ENCODE data around the gene GPS1.
A peak's percentile ranks its signal among the peaks of the same experiment; 100 is the strongest.

GPS1 gene

DNA sequence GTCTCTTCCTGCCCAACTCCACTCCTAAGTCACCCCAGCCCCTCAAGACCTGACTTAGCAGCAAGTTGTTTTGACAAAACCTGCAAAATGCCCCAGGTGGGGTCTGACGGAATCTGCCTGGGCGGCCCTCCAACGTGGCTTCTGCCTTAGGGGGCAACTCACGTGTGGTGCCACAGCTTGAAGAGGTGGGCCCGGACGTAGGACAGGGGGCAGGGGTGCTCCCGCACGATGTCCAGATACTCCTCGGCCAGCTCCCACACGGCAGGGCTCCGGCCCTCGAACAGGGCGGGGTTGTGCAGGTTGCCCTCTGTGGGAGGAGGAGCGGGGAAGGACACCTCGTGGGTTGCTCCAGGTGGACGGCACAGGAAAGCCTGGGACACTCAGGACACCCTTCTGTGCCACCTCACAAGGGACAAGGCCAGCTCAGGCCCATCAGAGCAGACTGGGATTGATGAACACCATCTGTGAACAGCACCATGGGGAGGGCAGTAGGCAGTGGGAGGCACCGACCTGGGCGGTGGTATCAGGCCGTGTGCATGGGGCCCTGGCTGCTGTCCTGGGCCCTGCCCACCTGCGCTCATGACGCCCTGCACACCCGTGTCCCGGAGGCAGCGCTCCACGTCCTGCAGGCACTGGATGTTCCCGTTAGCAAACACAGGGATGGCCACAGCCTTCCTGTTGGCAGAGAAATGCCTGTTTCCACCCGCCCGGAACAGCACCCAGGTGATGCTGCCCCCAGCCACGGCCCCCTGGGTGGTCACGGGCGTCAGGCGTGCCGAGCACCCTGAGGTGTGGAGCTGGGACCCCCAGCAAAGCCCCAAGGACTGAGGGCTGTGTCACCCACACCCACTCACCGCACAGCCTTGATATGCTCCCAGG is 9.6 kb downstream of the GPS1 start:
- DNase-seq = no peak

DNA sequence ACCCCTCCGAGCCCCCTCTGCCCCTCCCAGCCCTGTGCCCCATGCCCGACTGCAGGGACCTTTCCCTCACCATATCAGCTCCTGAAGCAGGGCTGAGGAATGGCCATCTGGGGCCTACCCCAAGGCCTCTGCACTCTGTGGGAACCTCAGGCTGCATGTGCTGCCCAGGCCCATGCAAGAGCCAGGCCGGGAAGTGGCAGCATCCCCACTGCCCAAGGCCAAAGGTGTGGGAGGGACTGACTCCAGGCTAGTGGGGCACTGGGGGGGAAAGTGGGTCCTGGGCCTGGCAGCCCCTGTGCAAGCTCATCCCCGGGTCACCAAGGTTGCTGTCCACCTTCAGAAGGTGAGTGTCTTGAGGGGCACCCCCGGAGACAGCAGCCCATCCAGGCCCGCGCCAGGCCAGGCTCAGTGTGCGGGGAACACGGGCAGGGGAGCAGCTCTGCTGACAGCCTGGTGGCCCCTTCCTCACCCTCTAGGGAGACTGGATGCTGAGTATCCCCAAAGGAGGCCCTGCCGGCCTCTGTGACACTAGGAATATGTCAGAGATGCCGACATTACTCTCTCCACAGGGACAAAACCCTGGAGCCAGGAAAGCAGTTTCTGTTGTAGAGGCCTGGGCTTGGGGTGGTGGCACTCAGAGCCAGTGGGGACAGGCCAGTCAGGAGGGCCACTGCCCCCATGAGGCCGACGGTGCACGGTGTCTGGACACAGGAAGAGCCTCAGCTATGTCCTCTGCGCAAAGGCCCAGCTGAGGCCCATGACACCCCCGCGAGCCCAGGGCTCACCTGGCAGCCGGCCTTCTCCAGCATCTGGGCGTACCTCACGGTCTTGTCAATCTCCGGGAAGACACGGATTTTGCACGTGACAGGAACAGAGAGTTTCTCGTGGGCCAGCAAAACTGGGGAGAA is 10.6 kb downstream of the GPS1 start:
- DNase-seq = no peak

DNA sequence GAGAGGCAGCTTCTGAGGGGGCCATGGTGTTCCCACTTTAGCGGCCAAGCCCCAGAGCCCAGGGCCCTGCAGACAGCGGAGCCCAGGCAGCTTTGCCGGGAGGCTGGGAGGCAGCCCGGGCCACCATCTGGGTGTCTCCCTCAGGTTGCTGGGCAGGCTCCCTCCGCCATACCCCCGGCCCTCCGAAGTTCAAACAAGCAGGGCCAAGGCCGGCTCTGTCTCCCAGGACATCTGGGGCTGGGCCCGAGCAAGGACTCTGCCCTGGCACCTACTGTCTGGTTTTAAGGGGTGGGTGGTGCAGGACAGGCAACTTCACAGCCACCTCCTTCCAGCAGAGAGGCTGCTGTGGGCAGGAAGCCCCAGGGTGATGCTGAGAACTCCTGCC is 11.3 kb downstream of the GPS1 start:
- no peak for DNase-seq

DNA sequence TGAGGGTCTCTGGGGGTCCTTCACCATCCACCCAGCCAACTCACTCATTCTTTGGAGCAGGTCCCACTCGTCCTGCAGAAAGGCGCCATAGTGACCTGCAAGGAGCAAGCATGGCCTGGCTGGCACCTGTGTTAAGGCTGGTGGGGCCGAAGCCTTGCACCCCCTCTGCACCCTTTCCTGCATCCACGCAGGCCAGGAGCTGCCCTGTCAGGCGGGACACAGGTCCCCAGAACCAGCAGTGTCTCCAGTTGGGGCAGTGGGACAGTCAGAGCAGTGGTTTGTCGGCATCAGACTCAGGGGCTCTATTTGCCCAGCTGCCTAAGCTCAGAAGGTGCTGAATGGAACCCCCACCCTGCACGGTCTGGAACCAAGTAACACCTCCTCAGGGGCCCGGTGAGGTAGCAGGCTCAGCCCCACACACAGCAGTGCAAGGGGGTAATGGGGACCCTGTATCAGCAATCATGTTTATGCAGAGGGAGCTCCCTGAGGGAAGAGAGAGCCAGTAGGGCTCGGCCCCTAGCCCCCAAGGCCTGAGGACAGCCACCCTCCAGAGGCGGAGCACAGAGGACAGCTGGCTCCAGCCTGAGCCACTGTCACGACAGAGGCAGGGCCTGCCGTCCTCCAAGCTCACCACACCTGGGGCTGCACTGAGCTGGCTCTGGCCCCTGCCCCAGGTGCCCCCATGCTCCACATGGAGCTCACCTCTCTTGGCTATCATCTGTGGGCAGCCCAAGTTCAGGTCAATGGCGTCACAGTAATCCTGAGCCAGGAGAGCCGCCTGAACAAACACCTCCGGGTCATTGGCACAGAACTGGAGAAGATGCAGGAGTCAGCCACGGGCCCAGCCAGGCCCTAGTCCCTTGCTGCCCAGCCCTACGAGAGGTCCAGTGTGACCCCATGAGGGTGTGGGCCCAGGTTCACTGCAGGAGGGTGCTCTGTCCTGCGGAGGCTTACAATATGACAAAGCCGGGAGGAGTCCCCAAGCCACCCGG is 12.0 kb downstream of the GPS1 start:
- DNase-seq = no peak

DNA sequence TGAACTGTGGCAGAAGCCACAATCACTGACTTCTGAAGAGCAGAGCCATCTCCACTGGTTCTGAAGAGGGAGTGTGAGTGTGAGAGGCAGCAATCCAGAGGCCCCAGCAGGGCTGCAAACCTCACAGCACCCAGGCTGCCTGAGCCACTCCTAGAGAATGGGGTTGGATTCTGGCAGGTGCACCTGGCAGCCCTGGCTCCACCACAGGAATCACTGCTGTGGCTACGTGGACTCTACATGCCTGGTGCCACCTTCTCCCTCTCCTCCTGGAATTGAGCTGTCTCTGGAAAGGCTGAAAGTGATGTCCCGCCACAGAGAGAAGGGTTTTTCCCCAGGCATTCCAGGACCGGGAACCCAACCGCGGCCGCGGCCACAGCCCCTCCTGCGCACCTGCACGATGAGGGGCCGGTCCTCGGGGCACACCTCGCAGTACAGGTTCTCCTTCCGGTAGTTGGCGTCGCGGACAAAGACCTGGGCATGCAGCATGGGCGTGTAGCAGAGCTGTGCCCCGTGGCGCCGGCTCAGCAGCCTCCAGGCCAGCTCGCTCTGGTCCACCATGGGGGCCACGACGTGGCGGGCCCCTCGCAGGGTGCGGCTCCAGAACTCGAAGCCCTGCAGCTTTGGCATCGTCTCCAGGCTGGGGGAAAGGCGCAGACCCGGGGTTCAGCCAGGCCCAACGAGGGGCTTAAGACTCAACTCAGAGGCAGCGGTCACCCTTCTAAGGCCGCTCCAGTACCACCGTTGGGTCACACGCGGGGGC is 12.9 kb downstream of the GPS1 start:
- no peak for DNase-seq

DNA sequence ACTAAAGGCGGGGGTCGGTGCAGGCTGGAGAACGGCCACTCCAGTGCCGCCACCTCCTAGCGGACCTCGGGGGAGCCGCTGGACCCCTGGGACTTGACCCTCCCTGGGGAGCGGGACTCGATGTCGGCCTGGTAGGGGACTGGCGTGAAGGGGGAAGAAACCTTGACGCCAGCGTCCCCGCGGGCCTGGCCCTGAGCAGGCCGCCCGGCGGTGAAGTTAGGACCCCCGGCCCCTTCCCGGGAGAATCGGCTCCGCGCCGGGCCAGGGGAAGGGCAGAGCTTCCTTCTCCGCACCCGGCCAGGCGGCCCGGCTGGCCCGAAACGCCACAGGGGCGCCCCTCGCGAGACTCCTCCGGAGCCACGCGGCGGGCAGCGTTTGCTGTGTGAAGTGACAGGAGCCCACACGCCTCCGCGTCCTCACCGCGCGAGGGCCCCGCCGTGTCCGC is 13.5 kb downstream of the GPS1 start:
- DNase-seq = peak; percentile 5

DNA sequence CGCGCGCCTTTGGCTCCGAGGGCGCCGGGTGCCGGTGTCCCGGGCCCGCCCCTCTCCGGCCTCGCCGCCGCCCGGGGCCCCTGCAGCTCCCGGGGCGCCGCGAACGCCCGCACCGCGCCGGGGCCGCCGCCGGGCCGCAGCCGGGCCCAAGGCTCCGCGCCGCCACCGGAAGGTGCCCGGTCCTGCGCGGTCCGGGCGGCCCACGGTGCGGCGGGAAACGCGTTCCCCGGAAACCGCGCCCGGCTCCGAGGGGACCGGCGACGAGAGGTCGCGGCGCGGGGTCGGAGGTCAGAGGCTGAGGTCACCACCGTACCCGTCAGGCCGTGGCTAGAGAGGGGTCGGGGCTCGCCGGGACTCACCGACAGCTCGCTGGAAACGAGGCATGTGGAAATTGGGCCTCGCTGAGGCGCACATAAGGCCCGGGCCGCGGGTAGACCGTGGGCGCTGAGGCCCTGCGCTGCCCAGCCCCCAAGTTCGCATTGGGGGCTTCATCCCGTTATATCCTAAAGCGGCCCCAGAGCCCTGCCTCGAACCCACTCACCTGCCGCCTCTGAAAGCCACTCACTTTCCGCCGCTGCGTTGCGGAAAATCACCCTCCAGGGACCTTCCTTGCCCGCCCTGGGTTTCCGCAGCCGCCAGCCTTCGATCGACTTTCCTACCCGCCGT is 14.1 kb downstream of the GPS1 start, which contains the start of gene DUS1L:
Gene DUS1L (minus strand): TSS at position 167 of the 666 bp plus-strand sequence. CDS start 745 bp downstream, outside the sequence.
- peak; percentile 54 for DNase-seq

DNA sequence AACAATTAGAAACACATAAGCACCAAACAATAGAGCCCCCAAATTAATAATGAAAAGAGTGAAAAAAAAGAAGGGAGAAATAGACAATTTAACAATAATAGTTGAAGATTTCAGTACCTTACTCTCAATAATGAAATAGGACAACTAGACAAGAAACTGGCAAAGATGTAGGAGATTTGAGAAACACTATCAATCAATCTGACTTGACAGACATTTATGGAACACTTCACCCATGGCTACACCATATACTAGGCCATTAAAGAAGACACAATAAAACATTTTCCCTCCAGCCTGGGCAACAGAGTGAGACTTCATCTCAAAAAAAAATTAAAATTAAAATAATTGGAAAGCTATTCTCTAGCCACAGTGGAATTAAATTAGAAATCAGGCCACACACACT is 18.9 kb downstream of the GPS1 start:
- no peak for DNase-seq

DNA sequence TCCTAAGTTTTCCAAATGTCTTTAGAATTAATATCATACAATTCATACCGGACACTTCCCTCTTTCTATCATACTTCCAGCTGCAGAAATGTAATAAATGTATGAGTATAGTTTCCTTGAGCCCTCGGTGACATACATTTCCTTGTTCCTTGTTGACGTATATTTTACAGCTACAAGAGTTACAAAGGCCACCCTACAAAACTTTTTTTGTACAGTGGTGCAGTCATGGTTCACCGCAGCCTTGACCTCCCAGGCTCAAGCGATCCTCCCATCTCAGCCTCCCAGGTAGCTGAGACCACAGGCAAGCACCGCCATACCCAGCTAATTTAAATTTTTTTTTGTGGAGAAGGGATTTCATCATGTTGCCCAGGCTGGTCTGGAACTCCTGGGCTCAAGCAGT is 21.1 kb downstream of the GPS1 start:
- DNase-seq = no peak

DNA sequence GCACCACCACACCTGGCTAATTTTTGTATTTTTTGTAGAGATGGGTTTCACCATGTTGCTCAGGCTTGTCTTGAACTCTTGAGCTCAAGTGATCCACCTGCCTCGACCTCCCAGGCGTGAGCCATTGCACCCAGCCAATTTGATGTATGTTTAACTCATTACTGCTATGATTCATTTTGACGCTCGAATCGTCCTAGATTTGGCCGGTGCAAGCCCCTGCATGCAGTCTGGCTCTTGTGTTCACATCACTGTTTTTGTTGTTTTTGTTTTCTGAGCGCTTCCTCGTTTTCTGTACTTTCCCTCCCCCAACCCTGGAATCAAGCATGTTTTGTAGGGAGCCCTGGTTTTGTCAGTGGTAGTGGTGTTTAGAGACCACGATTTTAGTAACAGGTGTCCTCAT is 21.7 kb downstream of the GPS1 start:
- no peak for DNase-seq

DNA sequence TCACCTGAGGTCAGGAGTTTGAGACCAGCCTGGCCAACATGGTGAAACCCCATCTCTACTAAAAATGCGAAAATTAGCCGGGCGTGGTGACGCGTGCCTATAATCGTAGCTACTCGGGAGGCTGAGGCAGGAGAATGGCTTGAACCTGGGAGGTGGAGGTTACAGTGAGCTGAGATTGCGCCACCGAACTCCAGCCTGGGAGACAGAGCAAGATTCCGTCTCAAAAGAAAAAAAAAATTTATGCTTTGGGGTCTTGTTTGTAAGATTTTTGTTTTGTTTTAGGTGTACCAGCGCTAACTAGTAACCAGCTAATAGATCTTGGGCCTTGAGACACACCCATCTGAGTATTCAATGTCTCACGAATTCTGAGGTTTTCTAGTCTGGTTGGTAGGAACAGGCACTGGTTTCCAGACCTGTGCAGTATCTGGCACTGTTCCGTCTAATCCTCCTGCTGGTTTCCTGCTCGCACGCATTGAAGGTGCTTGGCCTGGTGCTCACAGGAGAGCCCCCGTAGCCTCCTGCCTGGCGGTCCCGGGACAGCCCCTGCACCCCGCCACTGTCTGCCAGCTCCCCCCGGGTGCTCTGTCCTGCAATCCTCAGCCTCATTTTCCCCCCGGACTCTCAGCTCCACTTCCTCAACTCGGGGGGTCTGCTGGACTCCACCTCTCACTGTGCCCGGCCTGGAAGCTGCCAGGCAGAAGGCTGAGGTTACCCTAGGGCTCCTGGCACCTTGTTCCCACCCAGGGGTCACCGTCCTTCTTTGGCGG is 24.5 kb downstream of the GPS1 start:
- DNase-seq = no peak

DNA sequence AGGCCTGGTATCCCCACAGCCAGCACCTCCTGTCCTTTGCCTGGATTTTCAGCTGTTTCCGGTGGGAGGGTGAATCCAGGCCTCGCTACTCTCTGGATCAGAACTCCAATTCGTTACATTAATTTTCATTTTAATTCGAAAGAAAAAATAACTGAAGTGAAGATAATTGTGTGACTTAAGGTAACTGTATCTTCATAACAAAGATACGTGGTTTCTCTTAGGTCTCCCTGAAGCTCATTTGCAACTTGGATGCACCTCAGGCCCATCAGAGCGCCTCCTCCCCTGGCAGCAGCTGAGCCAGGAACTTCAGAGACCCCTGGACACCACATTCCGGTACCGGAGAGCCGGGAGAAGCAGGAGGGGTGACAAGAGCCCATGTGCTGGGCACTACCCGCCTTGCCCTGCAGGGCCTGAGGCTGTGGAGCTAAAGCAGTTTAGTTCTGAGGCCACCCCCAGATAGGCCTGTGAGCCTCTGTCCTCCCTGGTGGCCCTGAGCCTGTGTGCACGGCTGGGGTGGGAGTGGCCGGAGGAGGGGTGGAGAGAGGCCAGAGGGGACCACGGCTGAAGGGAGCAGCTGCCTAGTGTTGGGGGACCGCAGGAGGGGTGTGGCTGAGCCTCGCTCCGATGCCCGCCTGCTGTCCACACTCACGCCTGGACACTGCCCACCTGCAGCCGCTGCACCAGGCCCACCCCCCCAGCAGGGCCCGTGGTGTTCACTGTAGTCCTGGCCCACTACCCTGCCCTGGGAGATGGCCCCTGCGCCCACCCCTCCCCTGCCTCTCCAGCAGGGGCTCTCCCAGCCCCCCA is 25.3 kb downstream of the GPS1 start:
- DNase-seq = no peak

DNA sequence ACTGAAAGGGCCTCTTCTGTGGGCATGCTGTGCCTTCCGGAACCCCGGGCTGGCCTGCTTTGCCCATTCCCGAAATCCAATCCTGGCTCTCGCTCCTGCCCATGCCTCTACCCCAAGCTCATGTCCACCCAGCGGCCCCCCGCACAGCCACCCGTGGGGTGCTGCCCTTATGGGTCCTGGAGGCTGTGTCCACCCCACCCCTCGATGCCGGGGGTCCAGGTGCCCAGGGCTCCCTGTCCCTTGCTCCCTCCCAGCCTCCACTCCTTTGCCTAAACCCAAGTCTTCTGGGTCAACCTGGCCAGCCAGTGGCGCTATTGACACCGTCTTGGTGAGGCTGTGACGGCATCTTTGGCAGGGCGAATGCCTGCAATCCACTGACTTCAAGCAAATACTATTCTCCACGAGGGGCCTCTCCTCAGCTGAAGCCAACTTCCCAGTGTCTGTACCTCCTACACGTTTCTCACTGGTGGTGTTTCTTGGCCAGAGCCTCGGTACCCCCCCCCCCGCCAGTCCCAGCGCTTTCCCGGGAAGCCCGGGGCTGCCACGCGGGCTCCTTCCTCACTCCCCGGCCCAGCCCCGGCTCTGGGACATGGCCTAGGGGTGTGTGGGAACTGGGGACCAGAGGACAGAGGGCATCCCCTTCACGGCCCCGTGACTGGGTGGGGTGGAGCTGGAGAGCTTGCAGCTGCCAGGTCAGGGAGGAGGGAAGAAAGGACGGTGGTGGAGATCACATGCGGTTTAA is 26.1 kb downstream of the GPS1 start:
- DNase-seq = no peak

DNA sequence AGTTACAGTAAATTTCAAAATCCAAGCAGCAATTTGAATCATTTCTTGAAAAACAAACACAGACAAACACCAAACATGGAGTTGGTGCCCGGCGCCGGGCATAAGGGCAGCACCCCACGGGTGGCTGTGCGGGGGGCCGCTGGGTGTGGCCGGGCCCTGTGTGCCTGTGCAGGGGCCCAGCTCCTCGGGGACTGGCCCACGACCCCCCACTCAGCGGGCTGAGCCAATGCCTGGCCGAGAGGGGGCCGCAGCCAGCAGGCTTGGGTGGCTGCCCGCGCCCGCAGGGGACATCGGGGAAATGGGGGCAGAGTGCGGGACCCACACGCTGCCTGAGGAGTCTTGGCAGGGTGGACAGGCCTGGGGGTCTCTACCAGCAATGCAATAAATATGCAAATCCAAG is 26.7 kb downstream of the GPS1 start:
- DNase-seq = no peak

DNA sequence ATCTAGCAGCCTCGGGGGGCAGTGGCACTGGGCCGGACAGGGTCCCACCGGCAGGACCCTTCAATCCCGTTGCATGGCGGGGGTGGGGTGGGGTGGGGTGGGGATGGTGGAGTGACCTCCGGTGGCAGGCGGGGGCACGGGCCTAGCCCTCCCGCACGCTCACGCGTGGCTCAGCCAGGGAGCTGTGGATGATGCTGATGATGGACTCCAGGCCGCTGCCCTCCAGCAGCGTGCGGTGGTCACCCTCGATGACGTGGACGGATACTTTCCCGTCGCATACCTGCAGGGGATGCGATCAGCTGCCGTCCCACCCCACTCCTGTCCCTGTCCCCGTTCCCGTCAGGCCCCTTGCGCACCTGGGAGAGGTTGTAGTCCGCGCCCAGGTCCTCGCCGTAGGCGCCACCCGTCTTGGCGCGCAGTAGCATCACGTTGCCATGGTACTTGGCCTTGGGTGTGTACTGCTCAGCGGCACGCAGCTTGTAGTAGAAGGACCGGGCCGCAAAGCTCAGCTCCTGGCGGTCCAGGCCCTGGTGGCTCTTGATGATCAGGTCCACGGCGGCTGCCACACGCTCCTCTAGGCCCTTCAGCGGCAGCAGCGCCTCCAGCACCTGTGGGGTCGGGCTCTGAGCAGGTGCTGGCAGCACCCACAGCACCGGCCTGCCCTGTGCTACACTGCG is 27.4 kb downstream of the GPS1 start:
- no peak for DNase-seq

DNA sequence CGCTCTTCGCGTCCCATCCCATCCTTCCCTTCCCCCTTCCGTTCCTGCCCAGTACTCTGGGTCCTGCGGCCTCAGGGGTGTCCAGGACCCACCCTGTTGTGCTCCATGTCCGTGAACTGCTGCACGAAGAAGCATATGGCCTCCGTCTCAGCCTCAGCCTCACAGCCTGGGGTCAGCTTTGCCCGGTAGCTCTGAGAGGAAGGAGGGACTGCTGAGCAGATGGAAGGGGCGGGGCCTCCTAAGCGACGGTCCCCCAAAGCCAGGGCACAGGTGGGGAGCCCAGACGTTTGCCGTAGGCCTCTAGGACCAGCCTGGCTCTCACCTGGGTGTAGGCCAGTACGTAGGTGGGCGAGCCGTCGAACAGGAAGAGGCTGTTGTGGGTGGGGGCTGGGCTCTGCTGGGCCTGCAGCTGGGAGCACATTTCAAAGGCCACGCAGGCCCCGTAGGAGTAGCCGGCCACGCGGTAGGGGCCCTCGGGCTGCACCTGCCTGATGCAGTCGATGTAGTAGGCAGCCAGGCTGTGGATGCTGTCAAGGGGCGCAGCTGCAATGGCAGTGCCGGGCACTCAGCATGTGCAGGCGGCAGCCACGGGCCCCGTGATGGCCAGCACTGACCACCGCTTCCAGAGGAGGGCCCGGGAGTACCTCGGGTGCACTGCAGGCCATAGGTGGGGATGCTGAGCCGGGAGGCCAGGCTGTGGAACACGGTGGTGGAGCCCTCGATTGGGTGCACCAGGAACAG is 28.5 kb downstream of the GPS1 start:
- no peak for DNase-seq

DNA sequence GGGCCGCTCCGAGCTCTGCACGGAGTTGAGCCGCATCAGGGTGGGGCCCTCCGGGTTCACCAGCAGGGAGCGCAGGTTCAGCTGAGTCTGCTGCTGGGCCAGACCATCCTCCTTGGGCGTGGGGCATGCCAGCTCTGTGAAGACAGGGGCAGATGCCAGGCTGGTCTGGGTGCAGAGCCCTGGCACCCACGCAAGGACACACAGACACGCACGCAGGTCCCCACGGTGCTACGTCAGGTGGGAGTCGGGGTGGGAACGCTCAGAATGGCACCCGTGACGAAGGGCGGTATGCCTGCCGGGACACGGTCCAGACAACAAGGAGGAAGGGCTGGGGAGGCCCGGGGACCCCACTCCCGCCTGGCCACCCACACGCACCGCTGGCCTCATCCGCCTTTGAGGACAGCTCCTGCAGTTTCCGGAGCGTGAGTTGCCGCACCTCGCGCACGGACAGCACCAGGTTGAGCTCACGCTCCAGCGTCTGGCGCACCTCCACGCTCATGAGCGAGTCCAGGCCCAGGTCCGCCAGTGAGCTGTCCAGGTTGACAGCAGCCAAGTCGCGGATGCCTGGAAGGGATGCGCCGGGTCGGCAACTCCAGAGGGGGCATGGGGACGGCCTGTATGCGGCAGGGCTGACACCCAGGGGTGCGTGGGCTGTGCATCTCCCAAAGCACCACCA is 29.2 kb downstream of the GPS1 start:
- no peak for DNase-seq
